ENCODE data around the gene CTTNBP2. TPM values are rescaled to one million over a fixed set of nuclear protein-coding genes. Genes with fewer than 3 reads are reported as not detected.

The CTTNBP2 gene
- total and polyA plus RNA-seq, 2 of the 13 experiments (the other 11 are each of a cell fraction or from before 2014, with no cell fraction given): not detected

GRCh38 chr7:117724898-117725297 lies 148.3 kb downstream of the CTTNBP2 start:
- in situ Hi-C loops (cut with HindIII; ENCODE audit: extremely low pct_ligation_motif_present, low pct_unique_long_range_greater_than_20kb): loop anchor here (25.0 kb wide), 1 partner anchor 263 kb away; no protein-coding TSS in a partner anchor
- BruUV-seq (replicated peaks): no TSS peak
- H2AFZ ChIP-seq (ENCODE audit: low read length): no peak overlapping the region
- no peaks in the 10 kb centered on the region for H3K9me3 ChIP-seq (ENCODE audit: low read length)
- intact Hi-C loops (cut with micrococcal nuclease; ENCODE audit: unreplicated experiment): no loop called here
- H3K36me3 ChIP-seq (replicated peaks in 1 of 2; ENCODE audit: control insufficient read depth in 1 of 2, insufficient read depth in 2 of 2, low read length in 2 of 2): no peaks in the 10 kb centered on the region
- no peak overlapping the region for H3K4me3 ChIP-seq (replicated peaks in 1 of 3; ENCODE audit: insufficient read depth in 1 of 3, low read depth in 2 of 3, low read length in 3 of 3)
- no peaks in the 10 kb centered on the region for H3K4me1 ChIP-seq (ENCODE audit: insufficient read depth, low read length)
- TF ChIP-seq ELK4 (CRISPR knock-in tag; IDR thresholded peaks at IDR 0.05; ENCODE audit: borderline replicate concordance) (no peak), ZNF451 (CRISPR knock-in tag; IDR thresholded peaks at IDR 0.05) (no peak), CCAR2 (optimal IDR thresholded peaks at IDR 0.05; ENCODE audit: low read depth, low read length) (no peak), CHCHD3 (CRISPR knock-in tag; IDR thresholded peaks at IDR 0.05) (no peak), ETV6 (CRISPR knock-in tag; conservative IDR thresholded peaks at IDR 0.05) (no peak), KDM6A (CRISPR knock-in tag; IDR thresholded peaks at IDR 0.05; ENCODE audit: low read depth) (no peak)
- DNase-seq (ENCODE audit: low spot score) (no peak), ATAC-seq (no peak), FAIRE-seq (no peak)
- H3K27me3 ChIP-seq (ENCODE audit: control insufficient read depth in 1 of 2, insufficient read depth in 2 of 2, low read length in 2 of 2): no peaks in the 10 kb centered on the region; a peak in 2 of 5 replicates
- H3K27ac ChIP-seq (ENCODE audit: extremely low read length, insufficient read depth, low read length): no peak overlapping the region
- H3K79me2 ChIP-seq (ENCODE audit: insufficient read depth, low read length): no peaks in the 10 kb centered on the region
- CTCF ChIA-PET (ENCODE audit: low intra/inter-chr PET ratio, low total read pairs): no interaction called here
- H3K4me2 ChIP-seq (ENCODE audit: low read depth, low read length): no peak overlapping the region
- H4K20me1 ChIP-seq (ENCODE audit: insufficient read depth, low read length): no peaks in the 10 kb centered on the region
- H3K9ac ChIP-seq (ENCODE audit: insufficient read depth, low read depth, low read length): no peak overlapping the region
- WGBS (ENCODE audit: low lambda C conversion rate): 28% methylated on average over 3 of the region's 3 CpGs
- POLR2A ChIA-PET: no interaction called here

GRCh38 chr7:117719377-117719776 lies 153.9 kb downstream of the CTTNBP2 start:
- Histone ChIP-seq H3K36me3 (replicated peaks in 1 of 2; ENCODE audit: control insufficient read depth in 1 of 2, insufficient read depth in 2 of 2, low read length in 2 of 2) (no peaks in the 10 kb centered on the region), H3K27me3 (ENCODE audit: control insufficient read depth in 1 of 2, insufficient read depth in 2 of 2, low read length in 2 of 2) (no peaks in the 10 kb centered on the region), H3K9me3 (ENCODE audit: low read length) (no peaks in the 10 kb centered on the region), H3K4me2 (ENCODE audit: low read depth, low read length) (no peak overlapping the region), H3K4me3 (replicated peaks in 1 of 3; ENCODE audit: insufficient read depth in 1 of 3, low read depth in 2 of 3, low read length in 3 of 3) (no peak overlapping the region), H2AFZ (ENCODE audit: low read length) (no peak overlapping the region), H3K9ac (ENCODE audit: insufficient read depth, low read depth, low read length) (no peak overlapping the region), H4K20me1 (ENCODE audit: insufficient read depth, low read length) (no peaks in the 10 kb centered on the region), H3K79me2 (ENCODE audit: insufficient read depth, low read length) (no peaks in the 10 kb centered on the region), H3K27ac (ENCODE audit: extremely low read length, insufficient read depth, low read length) (no peak overlapping the region), H3K4me1 (ENCODE audit: insufficient read depth, low read length) (no peaks in the 10 kb centered on the region)
- WGBS (ENCODE audit: low lambda C conversion rate): 9% methylated on average over 3 of the region's 3 CpGs
- in situ Hi-C loops (cut with HindIII; ENCODE audit: extremely low pct_ligation_motif_present, low pct_unique_long_range_greater_than_20kb): loop anchor here (25.0 kb wide), 1 partner anchor 257 kb away; no protein-coding TSS in a partner anchor
- CTCF ChIA-PET (ENCODE audit: low intra/inter-chr PET ratio, low total read pairs): no interaction called here
- POLR2A ChIA-PET: no interaction called here
- intact Hi-C loops (cut with micrococcal nuclease; ENCODE audit: unreplicated experiment): loop anchor here (5.0 kb wide), 1 partner anchor 1562 kb away; no protein-coding TSS in a partner anchor
- FAIRE-seq (no peak), ATAC-seq (no peak), DNase-seq (ENCODE audit: low spot score) (no peak)
- BruUV-seq (replicated peaks): no TSS peak
- TF ChIP-seq CENPX (CRISPR knock-in tag; IDR thresholded peaks at IDR 0.05) (no peak), ZNF256 (CRISPR knock-in tag; conservative IDR thresholded peaks at IDR 0.05) (no peak), NRL (CRISPR knock-in tag; IDR thresholded peaks at IDR 0.05; ENCODE audit: borderline replicate concordance) (no peak), ZNF513 (CRISPR knock-in tag; conservative IDR thresholded peaks at IDR 0.05) (no peak), ZNF432 (CRISPR knock-in tag; IDR thresholded peaks at IDR 0.05; ENCODE audit: borderline replicate concordance) (no peak), KMT2A (CRISPR knock-in tag; IDR thresholded peaks at IDR 0.05) (no peak), MED8 (CRISPR knock-in tag; IDR thresholded peaks at IDR 0.05; ENCODE audit: insufficient replicate concordance) (no peak), TP53 (CRISPR knock-in tag; conservative IDR thresholded peaks at IDR 0.05) (no peak)

Measured in HepG2 (cell line).